ENCODE results near the gene DIP2A.

The DIP2A gene

GRCh38 chr21:46538262-46538661, 79.6 kb downstream of the DIP2A start:
- DNase-seq: no peak

- no peak for DNase-seq
Measured at GRCh38 chr21:46538851-46539666, 80.4 kb downstream of the DIP2A start.

- DNase-seq: no peak
Measured at GRCh38 chr21:46540087-46540710, 81.5 kb downstream of the DIP2A start.

- no peak for DNase-seq
Measured at GRCh38 chr21:46542588-46543124, 84.0 kb downstream of the DIP2A start.

GRCh38 chr21:46543306-46543705, 84.6 kb downstream of the DIP2A start:
- no peak for DNase-seq

GRCh38 chr21:46544003-46544402, 85.3 kb downstream of the DIP2A start:
- no peak for DNase-seq

- no peak for DNase-seq
Measured at GRCh38 chr21:46544824-46545223, 86.1 kb downstream of the DIP2A start.

- no peak for DNase-seq
Measured at GRCh38 chr21:46545363-46545762, 86.7 kb downstream of the DIP2A start.

- DNase-seq: no peak
Measured at GRCh38 chr21:46545911-46546310, 87.2 kb downstream of the DIP2A start.

- no peak for DNase-seq
Measured at GRCh38 chr21:46546799-46547198, 88.1 kb downstream of the DIP2A start.

- DNase-seq: no peak
Measured at GRCh38 chr21:46549650-46550049, 91.0 kb downstream of the DIP2A start.

- no peak for DNase-seq
Measured at GRCh38 chr21:46550116-46550941, 91.6 kb downstream of the DIP2A start.

- no peak for DNase-seq
Measured at GRCh38 chr21:46551636-46552241, 93.0 kb downstream of the DIP2A start.

GRCh38 chr21:46552274-46552673, 93.6 kb downstream of the DIP2A start:
- DNase-seq: peak; percentile 71

- DNase-seq: no peak
Measured at GRCh38 chr21:46552865-46553379, 94.2 kb downstream of the DIP2A start.

- no peak for DNase-seq
Measured at GRCh38 chr21:46553993-46554392, 95.3 kb downstream of the DIP2A start.

- DNase-seq: no peak
Measured at GRCh38 chr21:46554431-46555224, 95.9 kb downstream of the DIP2A start.

GRCh38 chr21:46555225-46555617, 96.5 kb downstream of the DIP2A start:
- no peak for DNase-seq

GRCh38 chr21:46555678-46556077, 97.0 kb downstream of the DIP2A start:
- no peak for DNase-seq

- no peak for DNase-seq
Measured at GRCh38 chr21:46556802-46557201, 98.1 kb downstream of the DIP2A start.

GRCh38 chr21:46557469-46557868, 98.8 kb downstream of the DIP2A start:
- no peak for DNase-seq

GRCh38 chr21:46557919-46558392, 99.3 kb downstream of the DIP2A start:
- no peak for DNase-seq

Measured in GDM1 (cell line).